Cardiac fibroblast (primary cell): Measurements from ENCODE around the gene TWIST1.

Experiments used
- DNase-seq, 2 donors: peaks; one replicate each; pipeline versions ENCODE4 v3.0.0 to v3.0.0-alpha.2; 2010; ENCODE audit warnings: low read depth in 2 of 2
- H3K4me3 ChIP-seq, 2 donors: replicated peaks in 1 of 2; 1 replicate in 1 of 2; 2 replicates in 1 of 2; pipeline ENCODE4 v1.5.1; 2011; ENCODE audit warnings: low read depth in 2 of 2, low read length in 2 of 2, mild to moderate bottlenecking in 2 of 2, moderate library complexity in 1 of 2
- TF ChIP-seq, protein P1 (sequence below): IDR thresholded peaks from one replicate; pipeline ENCODE4 v1.5.1; 2011; ENCODE audit warnings: low read depth, mild to moderate bottlenecking, low read length, inconsistent platforms

TWIST1 gene

DNA sequence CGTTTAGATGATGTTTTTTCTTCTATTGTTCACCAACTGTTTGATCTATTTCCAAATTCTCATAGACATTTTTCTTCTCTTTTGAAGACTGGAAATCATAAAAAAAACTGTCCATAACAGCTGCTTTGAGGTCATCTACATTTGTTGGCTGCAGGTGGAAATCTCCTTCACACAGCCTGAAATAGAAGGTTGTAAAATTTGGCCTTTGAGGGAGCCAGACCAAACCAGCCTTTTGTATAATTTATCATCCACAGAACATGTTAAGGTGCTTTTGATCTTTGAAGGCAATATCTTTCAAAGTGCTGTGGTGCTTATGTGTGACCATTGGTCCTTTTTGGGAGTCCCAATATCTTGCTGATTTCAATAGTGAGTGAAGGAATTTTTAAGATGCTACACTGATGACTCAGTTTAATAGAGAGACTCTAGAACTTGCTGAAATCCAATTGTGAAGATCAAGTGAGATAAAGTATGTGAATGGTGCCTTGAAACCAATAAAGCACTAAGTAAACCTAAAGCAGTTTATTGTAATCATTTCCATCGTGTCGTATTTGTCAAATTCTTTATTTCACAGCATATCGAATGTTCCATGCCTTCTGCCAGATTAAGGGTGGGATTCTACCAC lies 22.4 kb upstream of the TWIST1 start:
- TF ChIP-seq, protein P1, sequence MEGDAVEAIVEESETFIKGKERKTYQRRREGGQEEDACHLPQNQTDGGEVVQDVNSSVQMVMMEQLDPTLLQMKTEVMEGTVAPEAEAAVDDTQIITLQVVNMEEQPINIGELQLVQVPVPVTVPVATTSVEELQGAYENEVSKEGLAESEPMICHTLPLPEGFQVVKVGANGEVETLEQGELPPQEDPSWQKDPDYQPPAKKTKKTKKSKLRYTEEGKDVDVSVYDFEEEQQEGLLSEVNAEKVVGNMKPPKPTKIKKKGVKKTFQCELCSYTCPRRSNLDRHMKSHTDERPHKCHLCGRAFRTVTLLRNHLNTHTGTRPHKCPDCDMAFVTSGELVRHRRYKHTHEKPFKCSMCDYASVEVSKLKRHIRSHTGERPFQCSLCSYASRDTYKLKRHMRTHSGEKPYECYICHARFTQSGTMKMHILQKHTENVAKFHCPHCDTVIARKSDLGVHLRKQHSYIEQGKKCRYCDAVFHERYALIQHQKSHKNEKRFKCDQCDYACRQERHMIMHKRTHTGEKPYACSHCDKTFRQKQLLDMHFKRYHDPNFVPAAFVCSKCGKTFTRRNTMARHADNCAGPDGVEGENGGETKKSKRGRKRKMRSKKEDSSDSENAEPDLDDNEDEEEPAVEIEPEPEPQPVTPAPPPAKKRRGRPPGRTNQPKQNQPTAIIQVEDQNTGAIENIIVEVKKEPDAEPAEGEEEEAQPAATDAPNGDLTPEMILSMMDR: no peak
- no peak overlapping the region for H3K4me3 ChIP-seq
- no peak for DNase-seq

DNA sequence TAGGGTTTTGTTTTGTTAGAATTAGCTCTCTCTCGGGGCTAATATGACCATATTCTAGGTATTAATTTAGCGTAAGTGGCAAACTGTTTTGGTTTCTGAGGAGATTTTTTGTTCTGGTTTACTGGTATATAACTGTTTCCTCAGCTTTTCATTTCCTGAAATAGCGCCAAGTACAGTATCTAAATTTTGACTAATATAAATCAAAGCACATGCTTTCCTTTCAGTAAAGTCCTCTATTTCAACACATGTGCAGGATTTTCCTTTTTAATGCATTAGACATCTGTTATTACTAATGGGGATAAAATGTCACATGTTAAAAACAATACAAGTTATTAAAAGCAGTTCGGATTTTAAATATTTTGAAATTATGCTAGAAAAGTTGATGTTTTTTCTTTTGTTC lies 16.4 kb upstream of the TWIST1 start:
- H3K4me3 ChIP-seq: no peak overlapping the region
- peak in 1 of 2 donors; percentile 42 for DNase-seq
- TF ChIP-seq, protein P1: no peak

DNA sequence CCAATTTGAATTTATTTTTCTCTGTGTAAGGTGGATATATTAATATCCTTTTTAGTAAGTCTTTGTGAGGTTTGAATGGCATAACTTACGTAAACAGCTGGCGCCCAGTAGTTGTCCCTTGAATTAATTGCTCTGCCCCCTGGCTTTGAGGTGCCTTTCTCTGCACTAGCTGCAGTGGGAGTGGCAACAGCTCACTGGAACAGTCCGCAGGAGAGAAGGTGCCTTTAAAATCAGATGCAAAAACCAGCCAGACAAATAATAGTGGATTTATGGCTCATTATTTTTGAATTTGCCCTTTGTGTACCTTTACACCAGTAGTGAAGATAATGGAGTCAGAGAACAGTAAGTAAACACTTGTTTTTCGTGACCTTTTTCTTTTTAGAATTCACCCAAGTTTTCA lies 16.0 kb upstream of the TWIST1 start:
- H3K4me3 ChIP-seq: no peak overlapping the region
- DNase-seq: no peak
- TF ChIP-seq, protein P1: no peak

DNA sequence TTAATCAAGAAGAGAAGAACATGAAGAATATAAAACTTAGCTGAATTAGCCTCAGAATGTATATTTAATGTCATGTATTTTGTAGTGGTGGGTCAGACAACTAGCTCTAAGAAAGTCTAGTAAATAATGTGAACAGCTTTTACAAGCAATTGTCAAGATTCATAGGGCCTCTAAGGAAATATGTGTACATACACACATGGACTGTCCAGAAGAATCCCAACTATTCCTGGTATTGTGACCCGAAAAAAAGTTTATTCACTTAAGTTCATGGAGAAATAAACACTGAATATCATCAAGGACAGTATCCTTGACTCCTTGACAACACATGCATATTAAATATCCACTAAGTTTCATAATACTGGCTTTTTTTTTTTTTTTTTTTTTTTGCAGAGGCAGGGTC lies 11.4 kb upstream of the TWIST1 start:
- TF ChIP-seq, protein P1: no peak
- DNase-seq: no peak
- no peak overlapping the region for H3K4me3 ChIP-seq

DNA sequence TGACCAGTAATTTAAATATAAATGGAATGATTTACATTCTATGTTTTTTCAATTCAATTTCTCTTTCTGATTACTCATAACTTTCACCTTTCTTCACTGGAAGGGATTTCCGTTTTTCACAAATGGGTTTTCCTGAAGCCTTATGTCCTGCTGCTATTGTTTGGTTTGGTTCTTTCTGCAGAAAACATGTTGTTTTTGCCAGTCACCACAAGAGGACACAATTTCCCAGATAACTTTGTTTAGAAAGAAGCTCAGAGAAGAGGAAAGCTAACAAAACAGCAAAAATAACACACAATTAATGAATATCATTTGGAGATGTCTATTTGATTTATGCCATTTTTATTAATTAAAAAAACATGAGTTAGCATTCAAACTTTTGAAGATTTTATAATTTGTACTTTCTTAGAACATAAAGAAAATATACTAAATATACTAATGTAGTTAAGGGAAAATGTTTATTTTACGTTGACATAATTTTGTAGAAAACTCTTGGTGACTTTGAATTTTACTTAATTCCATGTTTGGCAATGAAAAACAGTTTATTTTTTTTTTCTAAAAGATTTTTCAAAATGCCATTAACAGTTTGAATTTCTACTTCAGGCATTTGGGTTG lies 4.6 kb upstream of the TWIST1 start:
- TF ChIP-seq, protein P1: peak; percentile 86
- H3K4me3 ChIP-seq: no peak overlapping the region
- DNase-seq: peak; percentile 82 to 85

DNA sequence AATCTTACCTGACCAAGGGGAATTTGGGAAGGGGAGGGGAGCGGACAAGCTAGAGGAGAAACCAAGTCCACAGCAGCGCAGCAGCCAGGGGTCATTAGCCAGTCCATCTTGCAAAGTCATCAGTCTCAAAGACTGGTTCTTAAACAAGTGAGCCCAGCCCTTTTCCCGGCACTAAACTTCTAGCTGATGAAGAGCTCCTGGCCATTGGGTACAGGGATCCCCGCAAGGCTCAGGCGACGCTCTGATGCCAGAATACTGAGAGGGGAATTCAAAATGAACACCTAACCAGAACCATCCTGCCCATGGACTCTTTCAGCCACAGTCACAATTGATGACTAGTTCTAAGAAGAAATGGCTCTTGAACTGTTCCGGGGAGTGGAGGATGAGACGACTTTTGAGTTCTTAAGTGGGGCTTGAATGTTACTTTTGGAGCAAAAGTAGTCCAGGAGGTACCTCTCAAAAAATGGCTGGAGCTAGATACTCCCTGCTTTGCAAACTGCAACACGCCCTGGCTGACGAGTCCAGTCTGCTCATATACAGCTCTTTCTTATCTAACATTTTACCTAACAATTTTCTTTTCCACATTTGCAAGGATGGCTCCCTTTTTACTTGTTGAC lies 2.5 kb upstream of the TWIST1 start:
- no peak overlapping the region for H3K4me3 ChIP-seq
- TF ChIP-seq, protein P1: no peak
- DNase-seq: no peak
